Neural progenitor cell (in vitro differentiated cells): ENCODE measurements around the gene THRB. TPM values are rescaled to one million over a fixed set of nuclear protein-coding genes. Genes with fewer than 3 reads are reported as not detected.

Source experiments
- DNase-seq: peaks from one replicate; pipeline ENCODE4 v3.0.0-alpha.2; 2016; ENCODE audit warnings: low spot score
- H2AFZ ChIP-seq: fragments of 200-600 bp; sonication (generic); replicated peaks from 2 replicates; pipeline ENCODE4 v1.6.1; 2016; ENCODE audit warnings: antibody characterized with exemption
- H3F3A ChIP-seq: fragments of 200-600 bp; sonication (generic); 2 replicates; pipeline ENCODE4 v1.6.1; 2016; ENCODE audit warnings: antibody characterized with exemption, low read depth
- H3K27ac ChIP-seq: fragments of 200-600 bp; sonication (generic); 2 replicates; pipeline ENCODE4 v1.5.1; 2016; ENCODE audit warnings: mild to moderate bottlenecking
- H3K27me3 ChIP-seq: fragments of 200-600 bp; sonication (generic); 2 replicates; pipeline ENCODE4 v1.6.1; 2016; ENCODE audit warnings: mild to moderate bottlenecking, moderate library complexity
- H3K36me3 ChIP-seq: fragments of 200-600 bp; sonication (generic); 2 replicates; pipeline ENCODE4 v1.5.1; 2016
- H3K4me1 ChIP-seq: fragments of 200-600 bp; sonication (generic); 2 replicates; pipeline ENCODE4 v1.6.1; 2016; ENCODE audit warnings: mixed run types
- H3K4me2 ChIP-seq: fragments of 200-600 bp; sonication (generic); 2 replicates; pipeline ENCODE4 v1.6.1; 2016
- H3K4me3 ChIP-seq: fragments of 200-600 bp; sonication (generic); 2 replicates; pipeline ENCODE4 v1.5.1; 2016
- H3K79me2 ChIP-seq: fragments of 200-600 bp; sonication (generic); 2 replicates; pipeline ENCODE4 v1.6.1; 2016; ENCODE audit warnings: low read depth
- H3K9ac ChIP-seq: fragments of 200-600 bp; sonication (generic); 2 replicates; pipeline ENCODE4 v1.6.1; 2016
- H3K9me3 ChIP-seq: fragments of 200-600 bp; sonication (generic); 2 replicates; pipeline ENCODE4 v1.5.1; 2016; ENCODE audit warnings: low read depth
- H4K20me1 ChIP-seq: fragments of 200-600 bp; sonication (generic); 2 replicates; pipeline ENCODE4 v1.6.1; 2016; ENCODE audit warnings: low read depth
- H3K27ac Mint-ChIP-seq: 3 replicates; pipeline ENCODE4 v1.8.0; 2021; ENCODE audit warnings: mixed read lengths
- H3K27me3 Mint-ChIP-seq: 2 replicates; pipeline ENCODE4 v1.8.0; 2022; ENCODE audit warnings: low read depth, mild to moderate bottlenecking, inconsistent platforms, moderate library complexity, mixed read lengths; ENCODE audit not compliant: insufficient read depth
- H3K36me3 Mint-ChIP-seq: 3 replicates; pipeline ENCODE4 v1.8.0; 2021; ENCODE audit warnings: mixed read lengths
- H3K4me1 Mint-ChIP-seq: 3 replicates; pipeline ENCODE4 v1.8.0; 2021; ENCODE audit warnings: mixed read lengths
- H3K4me3 Mint-ChIP-seq: 3 replicates; pipeline ENCODE4 v1.8.0; 2021; ENCODE audit warnings: mild to moderate bottlenecking, moderate library complexity, mixed read lengths
- H3K9me3 Mint-ChIP-seq: 3 replicates; pipeline ENCODE4 v1.8.0; 2020; ENCODE audit warnings: mixed read lengths
- EZH2 ChIP-seq: fragments of 200-600 bp; sonication (generic); IDR thresholded peaks from 2 replicates; pipeline ENCODE4 v1.6.1; 2017; ENCODE audit warnings: antibody characterized with exemption, mild to moderate bottlenecking, moderate library complexity
- EZH2phosphoT487 ChIP-seq: fragments of 200-600 bp; sonication (generic); IDR thresholded peaks from 2 replicates; pipeline ENCODE4 v1.6.1; 2017; ENCODE audit warnings: antibody characterized with exemption
- total RNA-seq: library from RNA; depleted of rRNA; stranded (reverse); fragments of >200 nt; gene quantifications from 2 replicates; pipeline ENCODE4 v1.2.3, GENCODE V29; 2015; ENCODE audit warnings: low replicate concordance
- TF ChIP-seq, protein P1 (sequence below): fragments of 200-600 bp; sonication (generic); IDR thresholded peaks from 2 replicates; pipeline ENCODE4 v1.5.1; 2017; ENCODE audit warnings: antibody characterized with exemption, mild to moderate bottlenecking

THRB gene
- total RNA-seq, 1 donor from 2014 or later: 1.2 TPM

DNA sequence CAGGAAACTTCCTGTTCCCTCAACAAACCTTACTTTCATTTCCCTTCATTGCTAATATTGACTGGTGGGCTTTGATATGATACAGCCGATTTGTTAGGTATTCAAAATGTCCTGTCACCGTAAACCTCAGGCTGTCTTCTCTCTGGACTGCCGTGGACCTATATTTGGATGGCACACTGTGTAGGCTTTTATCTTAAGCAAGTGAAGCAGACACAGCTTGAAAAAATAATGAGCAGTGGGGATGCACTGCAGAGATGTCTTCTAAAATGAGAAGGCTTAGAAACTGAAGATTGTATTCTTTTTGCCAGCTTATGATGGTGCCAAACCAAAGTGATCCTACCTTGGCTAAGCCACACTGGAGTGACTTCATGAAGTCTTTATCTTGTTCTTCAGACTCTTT lies 283.3 kb downstream of the THRB start:
- Histone ChIP-seq H3K27me3 (no peaks in the 10 kb centered on the region), H3K4me2 (no peak overlapping the region), H3K4me3 (no peak overlapping the region), H3K4me1 (no peaks in the 10 kb centered on the region), H3K36me3 (no peaks in the 10 kb centered on the region), H3F3A (no peaks in the 10 kb centered on the region), H3K27ac (no peak overlapping the region), H2AFZ (no peak overlapping the region), H3K9ac (no peak overlapping the region), H4K20me1 (no peaks in the 10 kb centered on the region), H3K79me2 (no peaks in the 10 kb centered on the region), H3K9me3 (no peaks in the 10 kb centered on the region)
- H3K9me3 Mint-ChIP-seq: peaks cover 6% of the 10 kb centered on the region
- no peaks in the 10 kb centered on the region for H3K36me3 Mint-ChIP-seq
- no peak overlapping the region for H3K4me3 Mint-ChIP-seq
- no peak for DNase-seq
- peaks cover 8% of the 10 kb centered on the region for H3K27me3 Mint-ChIP-seq
- H3K4me1 Mint-ChIP-seq: no peaks in the 10 kb centered on the region
- H3K27ac Mint-ChIP-seq: no peak overlapping the region
- TF ChIP-seq EZH2 (no peak), EZH2phosphoT487 (no peak)
- TF ChIP-seq, protein P1, sequence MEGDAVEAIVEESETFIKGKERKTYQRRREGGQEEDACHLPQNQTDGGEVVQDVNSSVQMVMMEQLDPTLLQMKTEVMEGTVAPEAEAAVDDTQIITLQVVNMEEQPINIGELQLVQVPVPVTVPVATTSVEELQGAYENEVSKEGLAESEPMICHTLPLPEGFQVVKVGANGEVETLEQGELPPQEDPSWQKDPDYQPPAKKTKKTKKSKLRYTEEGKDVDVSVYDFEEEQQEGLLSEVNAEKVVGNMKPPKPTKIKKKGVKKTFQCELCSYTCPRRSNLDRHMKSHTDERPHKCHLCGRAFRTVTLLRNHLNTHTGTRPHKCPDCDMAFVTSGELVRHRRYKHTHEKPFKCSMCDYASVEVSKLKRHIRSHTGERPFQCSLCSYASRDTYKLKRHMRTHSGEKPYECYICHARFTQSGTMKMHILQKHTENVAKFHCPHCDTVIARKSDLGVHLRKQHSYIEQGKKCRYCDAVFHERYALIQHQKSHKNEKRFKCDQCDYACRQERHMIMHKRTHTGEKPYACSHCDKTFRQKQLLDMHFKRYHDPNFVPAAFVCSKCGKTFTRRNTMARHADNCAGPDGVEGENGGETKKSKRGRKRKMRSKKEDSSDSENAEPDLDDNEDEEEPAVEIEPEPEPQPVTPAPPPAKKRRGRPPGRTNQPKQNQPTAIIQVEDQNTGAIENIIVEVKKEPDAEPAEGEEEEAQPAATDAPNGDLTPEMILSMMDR: no peak

DNA sequence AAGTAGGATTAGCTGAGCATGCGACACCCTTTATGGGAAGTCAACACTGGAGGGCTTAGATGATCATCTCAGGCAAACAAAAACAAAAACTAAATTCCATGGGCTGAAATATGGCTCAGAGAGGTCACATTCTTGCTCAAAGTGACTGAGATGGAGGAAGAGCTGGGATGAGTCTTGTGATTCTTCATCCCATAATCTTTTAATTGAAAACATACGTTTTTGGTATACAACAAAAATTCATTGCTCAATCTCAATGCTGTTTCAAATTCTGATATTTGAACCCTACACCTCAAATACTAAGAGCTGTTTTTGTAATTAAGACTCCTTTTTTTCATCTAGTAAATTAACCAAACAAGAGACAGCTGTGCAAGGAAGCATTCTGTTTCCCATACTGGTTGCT lies 292.6 kb downstream of the THRB start:
- Histone ChIP-seq H3K4me3 (no peak overlapping the region), H3K36me3 (no peaks in the 10 kb centered on the region), H2AFZ (no peak overlapping the region), H3K4me2 (no peak overlapping the region), H3K9me3 (no peaks in the 10 kb centered on the region), H3K27me3 (no peaks in the 10 kb centered on the region), H4K20me1 (no peaks in the 10 kb centered on the region), H3F3A (no peaks in the 10 kb centered on the region), H3K9ac (no peak overlapping the region), H3K79me2 (no peaks in the 10 kb centered on the region), H3K27ac (no peak overlapping the region), H3K4me1 (no peaks in the 10 kb centered on the region)
- TF ChIP-seq EZH2 (no peak), EZH2phosphoT487 (no peak)
- TF ChIP-seq, protein P1: no peak
- Mint-ChIP-seq H3K9me3 (peaks cover 16% of the 10 kb centered on the region), H3K4me1 (no peaks in the 10 kb centered on the region), H3K27me3 (peaks cover 2% of the 10 kb centered on the region), H3K27ac (no peak overlapping the region), H3K36me3 (no peaks in the 10 kb centered on the region), H3K4me3 (no peak overlapping the region)
- DNase-seq: no peak

DNA sequence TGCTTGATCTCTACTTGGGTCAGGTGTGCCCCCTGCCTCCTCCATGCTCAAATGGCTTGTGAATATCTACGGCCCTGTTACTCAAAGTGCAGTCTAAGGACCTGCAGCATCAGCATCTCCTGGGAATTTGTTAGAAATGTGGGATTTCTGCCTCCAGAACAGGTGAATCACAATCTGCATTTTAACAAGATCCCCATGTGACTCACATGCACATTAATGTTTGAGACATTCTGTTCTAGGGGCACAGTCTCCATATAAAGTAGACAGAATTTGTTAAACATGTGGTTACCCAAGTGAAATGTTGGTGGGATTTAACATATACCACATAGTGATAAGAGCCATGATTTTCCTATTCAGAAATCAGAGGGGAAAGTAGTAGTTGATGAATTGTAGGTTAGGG lies 293.3 kb downstream of the THRB start:
- Mint-ChIP-seq H3K36me3 (no peaks in the 10 kb centered on the region), H3K4me1 (no peaks in the 10 kb centered on the region), H3K4me3 (no peak overlapping the region), H3K27me3 (peaks cover under 1% of the 10 kb centered on the region), H3K27ac (no peak overlapping the region), H3K9me3 (peaks cover 16% of the 10 kb centered on the region)
- H3K9ac ChIP-seq: no peak overlapping the region
- H3K9me3 ChIP-seq: no peaks in the 10 kb centered on the region
- H3K27ac ChIP-seq: no peak overlapping the region
- no peaks in the 10 kb centered on the region for H3K36me3 ChIP-seq
- no peaks in the 10 kb centered on the region for H3K79me2 ChIP-seq
- DNase-seq: no peak
- H4K20me1 ChIP-seq: no peaks in the 10 kb centered on the region
- H3K4me1 ChIP-seq: no peaks in the 10 kb centered on the region
- no peaks in the 10 kb centered on the region for H3K27me3 ChIP-seq
- no peak for TF ChIP-seq EZH2phosphoT487
- TF ChIP-seq, protein P1: no peak
- no peak for TF ChIP-seq EZH2
- no peak overlapping the region for H2AFZ ChIP-seq
- H3F3A ChIP-seq: no peaks in the 10 kb centered on the region
- H3K4me2 ChIP-seq: no peak overlapping the region
- no peak overlapping the region for H3K4me3 ChIP-seq
